CD4-positive, alpha-beta T cell (primary cell): ENCODE results near the gene PRDM1. TPM values are rescaled to one million over a fixed set of nuclear protein-coding genes. Genes with fewer than 3 reads are reported as not detected.

Experiments used
- ATAC-seq: fragments of 200-7000 bp; cut with Tn5 transposase; one replicate; pipeline ENCODE4 v1.10.0; 2022; ENCODE audit warnings: mild to moderate bottlenecking; ENCODE audit not compliant: poor library complexity
- CTCF ChIA-PET: fragments of 350-600 bp; sonication (Branson Sonifier 250); formaldehyde crosslinking; loops from one replicate; lab custom pipeline; 2021; ENCODE audit warnings: antibody characterized with exemption, inconsistent platforms; lab: Charles Lee
- POLR2A ChIA-PET: fragments of 350-600 bp; sonication (Branson Sonifier 250); formaldehyde crosslinking; loops from one replicate; lab custom pipeline; 2021; ENCODE audit warnings: antibody characterized with exemption, inconsistent platforms; lab: Charles Lee
- DNase-seq, 14 experiments: peaks; one replicate each; pipeline ENCODE4 v3.0.0-alpha.2; 2013 to 2020; ENCODE audit warnings: mixed read lengths in 2 of 14
- H3K27ac ChIP-seq, 2 donors: one replicate each; pipeline versions ENCODE4 v1.5.1 to v1.7.0; 2013; ENCODE audit warnings: low read length in 2 of 2, low read depth in 1 of 2, mild to moderate bottlenecking in 1 of 2
- H3K27me3 ChIP-seq, 2 experiments: 1 replicate in 1 of 2; 2 replicates in 1 of 2; pipeline versions ENCODE4 v1.6.1 to v1.7.0; 2013; ENCODE audit warnings: low read length in 2 of 2, control low read depth in 1 of 2, mild to moderate bottlenecking in 1 of 2, moderate library complexity in 1 of 2; ENCODE audit not compliant: insufficient read depth in 2 of 2, control insufficient read depth in 1 of 2
- H3K36me3 ChIP-seq: one replicate; pipeline ENCODE4 v1.6.1; 2013; ENCODE audit warnings: low read length, control low read depth; ENCODE audit not compliant: insufficient read depth
- H3K4me1 ChIP-seq: one replicate; pipeline ENCODE4 v1.6.1; 2013; ENCODE audit warnings: low read length, control low read depth; ENCODE audit not compliant: insufficient read depth
- H3K4me3 ChIP-seq: one replicate; pipeline ENCODE4 v1.5.1; 2013; ENCODE audit warnings: mild to moderate bottlenecking, low read length, moderate library complexity
- H3K9me3 ChIP-seq, 2 experiments: 1 replicate in 1 of 2; 2 replicates in 1 of 2; pipeline versions ENCODE4 v1.6.1 to v1.7.0; 2013; ENCODE audit warnings: low read length in 2 of 2, mild to moderate bottlenecking in 2 of 2, control low read depth in 1 of 2, moderate library complexity in 1 of 2; ENCODE audit not compliant: control insufficient read depth in 1 of 2, insufficient read depth in 1 of 2
- H3K27ac Mint-ChIP-seq: one replicate; pipeline ENCODE4 v1.8.0; 2020; ENCODE audit warnings: mixed read lengths
- H3K27me3 Mint-ChIP-seq: one replicate; pipeline ENCODE4 v1.8.0; 2021; ENCODE audit warnings: mixed read lengths
- H3K36me3 Mint-ChIP-seq: one replicate; pipeline ENCODE4 v1.8.0; 2021; ENCODE audit warnings: low read depth, mixed read lengths
- H3K4me1 Mint-ChIP-seq: one replicate; pipeline ENCODE4 v1.8.0; 2021; ENCODE audit warnings: low read depth, mixed read lengths
- H3K4me3 Mint-ChIP-seq: one replicate; pipeline ENCODE4 v1.8.0; 2020; ENCODE audit warnings: mild to moderate bottlenecking, mixed read lengths
- H3K9me3 Mint-ChIP-seq: one replicate; pipeline ENCODE4 v1.8.0; 2020; ENCODE audit warnings: mixed read lengths
- CTCF ChIP-seq: fragments of 200-600 bp; IDR thresholded peaks from one replicate; pipeline ENCODE4 v1.8.0; 2022; ENCODE audit warnings: antibody characterized with exemption, mild to moderate bottlenecking
- intact Hi-C, 2 experiments: fragments of 100-400 bp; cut with DNase I in 1 of 2; cut with micrococcal nuclease in 1 of 2; formaldehyde crosslinking; loops; one replicate each; pipeline versions ENCODE4 v1.15.1 to v1.9.0; 2023 to 2025; cut with DNase I, micrococcal nuclease
- total RNA-seq, 174 experiments: library from RNA in 2 of 174; stranded (reverse) in 2 of 174; gene quantifications; one replicate each; pipeline ENCODE4 v1.2.3 and lab custom pipeline; 2021 to 2026

PRDM1 gene
- total RNA-seq, 2 experiments from 2014 or later: 69.9 to 83.4 TPM

GRCh38 chr6:106070636-106071035 is 15.5 kb upstream of the PRDM1 start:
- ChIA-PET CTCF (no interaction called here), POLR2A (no interaction called here)

GRCh38 chr6:106072501-106073090 is 13.5 kb upstream of the PRDM1 start:
- no peak for DNase-seq
- Mint-ChIP-seq H3K4me1 (no peaks in the 10 kb centered on the region), H3K4me3 (no peak overlapping the region), H3K36me3 (no peaks in the 10 kb centered on the region), H3K9me3 (no peaks in the 10 kb centered on the region), H3K27me3 (no peaks in the 10 kb centered on the region), H3K27ac (no peak overlapping the region)
- Histone ChIP-seq H3K27ac (no peak overlapping the region), H3K4me3 (no peak overlapping the region), H3K36me3 (no peaks in the 10 kb centered on the region), H3K9me3 (no peaks in the 10 kb centered on the region), H3K4me1 (no peaks in the 10 kb centered on the region), H3K27me3 (no peaks in the 10 kb centered on the region)
- TF ChIP-seq CTCF: no peak
- intact Hi-C loops: no loop called here
- POLR2A ChIA-PET: interaction anchor here (0.6 kb wide), 1 partner anchor 73 kb away, joined by 5 read pairs; no protein-coding TSS in a partner anchor
- no peak for ATAC-seq
- CTCF ChIA-PET: no interaction called here

More at GRCh38 chr6:106070636-106071035, 15.5 kb upstream of the PRDM1 start:
- Histone ChIP-seq H3K4me3 (no peak overlapping the region), H3K27me3 (no peaks in the 10 kb centered on the region), H3K9me3 (no peaks in the 10 kb centered on the region), H3K36me3 (no peaks in the 10 kb centered on the region), H3K4me1 (no peaks in the 10 kb centered on the region), H3K27ac (no peak overlapping the region)
- Mint-ChIP-seq H3K4me1 (no peaks in the 10 kb centered on the region), H3K27me3 (no peaks in the 10 kb centered on the region), H3K27ac (no peak overlapping the region), H3K4me3 (no peak overlapping the region), H3K36me3 (no peaks in the 10 kb centered on the region), H3K9me3 (no peaks in the 10 kb centered on the region)
- TF ChIP-seq CTCF: no peak
- DNase-seq (no peak), ATAC-seq (no peak)
- intact Hi-C loops: no loop called here

GRCh38 chr6:106074146-106074545 is 12.0 kb upstream of the PRDM1 start:
- H3K27me3 ChIP-seq: no peaks in the 10 kb centered on the region
- no peak overlapping the region for H3K4me3 ChIP-seq
- intact Hi-C loops: no loop called here
- no peak for ATAC-seq
- TF ChIP-seq CTCF: no peak
- Mint-ChIP-seq H3K27ac (no peak overlapping the region), H3K9me3 (no peaks in the 10 kb centered on the region), H3K27me3 (no peaks in the 10 kb centered on the region), H3K4me1 (no peaks in the 10 kb centered on the region), H3K4me3 (no peak overlapping the region), H3K36me3 (no peaks in the 10 kb centered on the region)
- H3K4me1 ChIP-seq: no peaks in the 10 kb centered on the region
- no peak for DNase-seq
- POLR2A ChIA-PET: interaction anchor here (1.4 kb wide), 1 partner anchor 9 kb away, joined by 4 read pairs; no protein-coding TSS in a partner anchor
- no peaks in the 10 kb centered on the region for H3K36me3 ChIP-seq
- CTCF ChIA-PET: interaction anchor here (0.6 kb wide), 1 partner anchor 26 kb away, joined by 3 read pairs; no protein-coding TSS in a partner anchor
- no peaks in the 10 kb centered on the region for H3K9me3 ChIP-seq
- no peak overlapping the region for H3K27ac ChIP-seq
